GM18868 (cell line): ENCODE data around the gene KANK2.

Experiments
- ATAC-seq: cut with Tn5 transposase; IDR thresholded peaks from one replicate; pipeline ENCODE4 v1.9.1; 2021; ENCODE audit warnings: mild to moderate bottlenecking, moderate library complexity; ENCODE audit not compliant: unreplicated experiment

The KANK2 gene

GRCh38 chr19:11197291-11198174 is at the start of gene KANK2:
KANK2 (minus strand) TSS chr19:11197545; CDS start chr19:11194511, 3,034 bp downstream.
- ATAC-seq, result peak; percentile 79

GRCh38 chr19:11246941-11247340 is 49.6 kb upstream of the KANK2 start:
- no peak for ATAC-seq

- ATAC-seq, result no peak
Measured at GRCh38 chr19:11244846-11245589, 47.7 kb upstream of the KANK2 start.

- no peak for ATAC-seq
Measured at GRCh38 chr19:11243798-11244169, 46.4 kb upstream of the KANK2 start.

- no peak for ATAC-seq
Measured at GRCh38 chr19:11242864-11243797, 45.8 kb upstream of the KANK2 start.

GRCh38 chr19:11242025-11242424 is 44.7 kb upstream of the KANK2 start:
- ATAC-seq, result no peak

GRCh38 chr19:11240008-11240444 is 42.7 kb upstream of the KANK2 start:
- ATAC-seq, result no peak

- ATAC-seq, result no peak
Measured at GRCh38 chr19:11239377-11240000, 42.1 kb upstream of the KANK2 start, which contains the start of gene ANGPTL8. ANGPTL8 (plus strand) TSS chr19:11239619; CDS start chr19:11239638, 19 bp downstream.

GRCh38 chr19:11238781-11239376 is 41.5 kb upstream of the KANK2 start:
- ATAC-seq, result no peak

- ATAC-seq, result no peak
Measured at GRCh38 chr19:11238041-11238440, 40.7 kb upstream of the KANK2 start.

GRCh38 chr19:11237321-11237720 is 40.0 kb upstream of the KANK2 start:
- ATAC-seq, result no peak

- no peak for ATAC-seq
Measured at GRCh38 chr19:11236324-11237301, 39.3 kb upstream of the KANK2 start.

GRCh38 chr19:11234486-11235075 is 37.2 kb upstream of the KANK2 start:
- ATAC-seq, result no peak

GRCh38 chr19:11233073-11233472 is 35.7 kb upstream of the KANK2 start:
- no peak for ATAC-seq

GRCh38 chr19:11232555-11232954 is 35.2 kb upstream of the KANK2 start:
- ATAC-seq, result no peak

GRCh38 chr19:11230621-11231386 is 33.5 kb upstream of the KANK2 start:
- no peak for ATAC-seq

- ATAC-seq, result no peak
Measured at GRCh38 chr19:11227195-11227886, 30.0 kb upstream of the KANK2 start.
